Embryonic facial prominence (tissue), 1 donor: ENCODE measurements around the gene UBE2D3.
"Not testable (repeated sequence)": the region's sequence is repeated elsewhere in the genome, so short reads cannot be mapped to it uniquely, and the experiment has no call there.

Experiments
- DNase-seq: peaks from one replicate; pipeline ENCODE4 v3.0.0-alpha.2; 2016; ENCODE audit errors: extremely low spot score

The UBE2D3 gene

DNA sequence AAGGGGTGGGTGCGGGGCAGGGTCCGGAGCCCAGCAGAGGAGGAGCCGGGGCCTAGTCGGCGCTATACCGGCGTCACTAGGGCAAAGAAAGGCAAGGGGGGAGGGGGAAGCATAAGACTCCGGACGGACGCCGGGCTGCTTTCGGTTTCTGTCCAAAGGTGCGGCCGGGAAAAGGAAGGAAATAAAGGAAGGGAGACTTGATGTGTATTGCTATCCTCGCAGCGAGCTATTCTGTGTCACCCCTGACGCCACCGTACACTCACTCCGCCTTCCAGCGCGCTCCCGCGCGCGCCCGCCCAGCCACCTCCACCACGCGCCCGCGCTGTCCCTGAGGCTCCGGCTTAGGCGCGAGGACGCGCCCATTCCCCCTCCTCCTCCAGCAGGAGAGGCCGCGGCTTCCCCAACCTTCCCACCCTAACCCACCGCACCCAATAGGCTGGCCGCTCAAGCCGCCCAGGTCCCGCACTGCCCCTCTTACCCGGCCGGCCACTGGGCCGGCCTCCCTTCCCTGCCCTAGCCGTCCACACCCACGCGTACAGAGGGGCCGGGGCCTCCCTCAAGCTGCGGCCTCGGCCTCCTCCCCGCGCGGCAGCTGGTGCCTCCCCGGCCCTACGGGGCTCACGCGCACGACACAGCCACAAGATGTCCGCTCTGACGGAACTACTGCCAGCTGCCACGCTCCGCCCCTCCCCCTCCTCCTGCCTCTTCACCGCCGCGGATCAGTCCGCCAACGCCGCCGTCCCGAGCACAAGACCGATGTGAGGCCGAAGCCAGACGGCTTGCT lies at the start of gene UBE2D3:
TSS of gene UBE2D3 (minus strand) at position 662 of the 784 bp plus-strand sequence. CDS start 1,043 bp downstream, outside the sequence.
- peak; percentile 94 for DNase-seq

DNA sequence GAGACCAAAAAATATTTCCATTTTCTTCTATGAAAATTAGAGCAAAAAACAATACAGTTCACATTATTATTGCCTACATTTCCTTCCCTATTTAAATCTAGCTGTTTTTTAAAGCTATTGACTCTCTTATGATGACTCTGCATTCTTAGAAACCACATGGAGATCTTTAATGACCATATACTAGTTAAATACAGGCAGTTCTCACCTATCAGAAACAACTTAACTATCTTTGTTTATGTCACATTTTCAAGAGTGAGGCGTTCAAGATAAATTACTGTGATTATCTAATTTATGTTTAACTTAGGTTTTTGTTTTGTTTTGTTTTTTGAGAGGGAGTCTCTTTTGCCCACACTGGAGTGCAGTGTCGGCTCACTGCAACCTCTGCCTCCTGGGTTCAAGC lies 44.4 kb upstream of the UBE2D3 start:
- no peak for DNase-seq

DNA sequence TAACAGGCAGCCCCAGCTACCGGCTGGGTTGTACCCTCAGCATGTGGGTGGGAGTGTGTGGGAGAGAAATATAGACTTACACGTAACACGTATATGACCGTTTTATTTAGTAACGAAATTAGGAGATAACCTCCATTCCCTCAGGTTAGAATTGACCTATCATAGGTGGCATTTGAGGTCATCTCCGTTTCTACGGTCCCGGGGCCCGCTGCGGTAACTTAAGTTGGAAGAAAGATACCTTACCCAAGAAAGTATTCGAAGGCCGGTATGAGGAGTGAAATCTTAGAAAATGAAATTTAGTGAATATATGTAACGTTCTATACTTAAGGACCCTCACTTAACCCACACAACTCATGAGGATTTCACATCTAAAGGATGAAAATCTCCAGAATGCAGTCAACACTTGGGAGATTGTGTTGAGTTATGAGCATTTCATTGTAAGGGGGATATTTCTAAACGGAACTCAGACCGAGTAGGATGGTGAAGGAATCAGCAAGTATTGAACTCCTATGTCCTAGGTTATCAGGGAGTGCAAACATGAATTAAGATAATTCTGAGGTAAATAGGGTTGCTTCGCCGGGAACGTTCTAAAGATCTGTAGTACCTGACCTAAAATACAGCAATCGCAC lies 42.3 kb upstream of the UBE2D3 start:
- no peak for DNase-seq

DNA sequence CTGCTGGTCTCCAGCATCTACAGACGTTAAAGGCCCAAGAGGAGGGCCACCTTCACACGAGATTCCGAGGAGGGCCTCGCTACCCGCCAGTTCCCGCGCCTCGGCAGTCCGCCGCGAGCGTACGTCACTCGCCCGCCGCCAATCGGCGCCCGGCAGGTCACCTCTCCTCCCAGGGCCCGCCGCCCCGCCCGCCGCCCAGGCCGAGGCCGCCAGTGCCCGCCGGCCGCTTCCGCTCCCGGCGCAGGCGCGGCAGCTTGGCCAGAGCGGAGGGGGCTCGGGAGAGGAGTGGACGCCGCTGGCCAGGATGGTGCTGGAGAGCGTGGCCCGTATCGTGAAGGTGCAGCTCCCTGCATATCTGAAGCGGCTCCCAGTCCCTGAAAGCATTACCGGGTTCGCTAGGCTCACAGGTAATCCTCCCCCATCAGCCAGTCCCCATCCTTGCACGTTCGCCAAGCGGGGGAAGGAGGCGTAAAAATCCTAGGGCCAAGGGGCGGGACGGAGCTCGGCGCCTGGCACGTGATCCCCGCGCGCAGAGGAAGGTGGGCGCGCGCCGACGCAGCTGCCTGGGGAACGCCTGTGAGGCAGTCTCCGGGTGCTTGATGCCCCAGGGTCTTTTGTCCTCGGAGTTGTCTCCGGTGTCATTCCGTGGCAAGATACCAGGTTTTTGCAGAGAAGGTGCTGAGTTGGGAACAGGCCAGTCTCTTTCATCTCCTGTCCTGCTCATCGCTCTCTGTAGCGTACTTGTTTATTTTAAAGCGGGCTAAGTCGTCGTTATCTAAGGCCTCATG lies 41.6 kb upstream of the UBE2D3 start, which contains the start of gene CISD2:
TSS of gene CISD2 (plus strand) at position 212 of the 788 bp plus-strand sequence. CDS start at position 305, 93 bp downstream.
- peak; percentile 85 for DNase-seq

DNA sequence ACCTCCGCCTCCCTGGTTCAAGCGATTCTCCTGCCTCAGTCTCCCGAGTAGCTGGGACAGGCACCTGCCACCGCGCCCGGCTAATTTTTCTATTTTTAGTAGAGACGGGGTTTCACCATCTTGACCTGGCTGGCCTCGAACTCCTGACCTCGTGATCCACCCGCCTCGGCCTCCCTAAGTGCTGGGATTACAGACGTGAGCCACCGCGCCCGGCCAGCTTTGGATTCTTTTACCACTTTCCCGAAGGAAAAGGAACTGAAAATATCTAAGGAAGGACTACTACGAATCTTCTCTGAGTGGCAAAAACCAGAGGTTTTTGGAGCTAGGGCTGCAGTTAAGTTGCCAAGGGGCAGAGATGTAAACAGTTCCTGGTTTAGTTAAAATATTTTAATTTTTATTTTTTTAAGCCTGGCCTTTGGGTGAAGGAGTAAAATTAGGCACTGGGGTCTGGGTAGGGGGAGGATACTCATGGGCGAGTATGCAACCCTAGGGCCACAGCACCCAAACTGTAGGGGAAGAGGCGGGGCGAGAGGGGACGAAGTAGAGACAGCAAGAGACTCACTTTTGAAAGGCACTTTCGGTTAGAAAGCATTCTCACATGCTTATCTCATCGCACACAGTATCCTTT lies 40.9 kb upstream of the UBE2D3 start:
- peak; percentile 6 for DNase-seq

DNA sequence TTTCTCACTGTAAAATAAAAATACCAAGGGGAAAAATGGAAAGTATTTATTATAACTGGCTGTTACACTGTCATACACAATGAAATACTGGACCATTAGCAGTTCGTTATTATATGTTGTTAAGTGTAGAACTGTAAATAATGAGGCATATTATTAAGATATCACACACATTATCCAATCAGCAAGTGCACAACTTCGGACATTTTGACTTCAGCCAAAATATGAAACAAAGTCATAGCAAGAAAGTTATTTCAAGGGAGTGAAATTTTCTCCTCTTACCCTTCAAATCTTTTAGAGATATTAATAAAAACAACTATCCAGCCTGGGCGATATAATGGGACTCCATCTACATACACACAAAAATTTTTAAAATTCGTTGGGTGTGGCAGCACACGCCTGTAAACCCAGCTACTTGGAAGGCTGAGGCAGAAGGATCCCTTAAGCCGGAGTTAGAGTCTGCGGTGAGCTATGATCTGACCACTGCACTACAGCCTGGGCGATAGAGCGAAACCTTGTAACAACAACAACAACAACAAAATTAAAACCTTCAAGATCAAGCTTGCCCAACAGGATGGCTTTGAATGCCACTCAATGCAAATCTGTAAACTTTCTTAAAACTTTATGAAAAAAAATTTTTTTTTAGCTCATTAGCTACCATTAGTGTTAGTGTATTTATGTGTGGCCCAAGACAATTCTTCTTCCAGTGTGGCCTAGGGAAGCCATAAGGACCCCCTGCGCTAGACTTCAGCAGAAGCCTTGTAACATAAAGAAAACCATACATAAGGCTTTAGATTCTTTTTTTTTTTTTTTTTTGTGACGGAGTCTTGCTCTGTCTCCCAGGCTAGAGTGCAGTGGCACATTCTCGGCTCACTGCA lies 40.2 kb upstream of the UBE2D3 start:
- no peak for DNase-seq

DNA sequence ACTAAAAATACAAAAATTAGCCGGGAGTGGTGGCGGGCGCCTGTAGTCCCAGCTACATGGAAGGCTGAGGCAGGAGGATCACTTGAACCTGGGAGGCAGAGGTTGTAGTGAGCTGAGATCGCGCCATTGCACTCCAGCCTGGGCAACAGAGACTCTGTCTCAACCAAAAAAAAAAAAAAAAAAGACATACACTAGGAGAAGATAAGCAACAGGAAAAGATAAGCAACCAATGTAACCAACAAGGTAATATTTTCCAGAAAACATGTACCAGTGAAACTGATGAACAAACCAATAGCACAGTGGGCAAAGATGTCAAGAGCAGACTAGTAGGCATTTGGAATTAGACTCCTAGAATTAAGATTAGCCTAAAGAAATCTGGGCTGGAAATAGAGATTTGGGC lies 38.0 kb upstream of the UBE2D3 start:
- not testable (repeated sequence) for DNase-seq

DNA sequence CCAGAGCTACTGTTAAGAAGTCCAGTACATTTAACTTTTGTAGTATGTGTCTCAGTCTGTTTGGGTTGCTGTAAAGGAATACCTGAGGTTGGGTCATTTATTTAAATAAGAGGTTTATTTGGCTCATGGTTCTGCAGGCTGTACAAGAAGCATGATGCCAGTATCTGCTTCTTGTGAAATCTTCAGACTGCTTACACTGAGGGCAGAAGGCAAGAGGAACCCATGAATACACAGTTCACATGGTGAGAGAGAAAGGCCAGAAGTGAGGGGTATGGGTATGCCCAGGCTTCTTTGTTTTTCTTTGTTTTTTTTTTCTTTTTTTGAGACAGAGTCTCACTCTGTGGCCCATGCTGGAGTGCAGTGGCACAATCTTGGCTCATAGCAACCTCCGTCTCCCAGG lies 35.4 kb upstream of the UBE2D3 start:
- no peak for DNase-seq

DNA sequence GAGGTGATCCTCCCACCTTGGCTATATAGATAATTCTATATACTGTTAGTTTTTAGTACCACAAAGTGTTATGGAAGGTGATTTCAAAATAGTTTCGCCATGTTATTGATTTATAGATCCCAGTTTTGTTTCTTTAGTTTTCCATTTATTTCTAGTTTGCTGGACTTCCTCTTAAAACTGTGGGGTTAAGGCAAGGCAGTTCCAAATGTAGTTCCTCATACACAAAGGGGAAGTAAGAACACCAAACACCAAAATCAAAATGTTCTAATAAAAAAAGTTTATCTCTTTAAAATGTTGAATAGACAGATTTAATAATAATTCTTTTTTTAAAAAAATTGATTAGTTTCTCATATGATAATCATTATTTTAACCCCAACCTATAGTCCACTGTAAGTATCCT lies 34.7 kb upstream of the UBE2D3 start:
- no peak for DNase-seq

DNA sequence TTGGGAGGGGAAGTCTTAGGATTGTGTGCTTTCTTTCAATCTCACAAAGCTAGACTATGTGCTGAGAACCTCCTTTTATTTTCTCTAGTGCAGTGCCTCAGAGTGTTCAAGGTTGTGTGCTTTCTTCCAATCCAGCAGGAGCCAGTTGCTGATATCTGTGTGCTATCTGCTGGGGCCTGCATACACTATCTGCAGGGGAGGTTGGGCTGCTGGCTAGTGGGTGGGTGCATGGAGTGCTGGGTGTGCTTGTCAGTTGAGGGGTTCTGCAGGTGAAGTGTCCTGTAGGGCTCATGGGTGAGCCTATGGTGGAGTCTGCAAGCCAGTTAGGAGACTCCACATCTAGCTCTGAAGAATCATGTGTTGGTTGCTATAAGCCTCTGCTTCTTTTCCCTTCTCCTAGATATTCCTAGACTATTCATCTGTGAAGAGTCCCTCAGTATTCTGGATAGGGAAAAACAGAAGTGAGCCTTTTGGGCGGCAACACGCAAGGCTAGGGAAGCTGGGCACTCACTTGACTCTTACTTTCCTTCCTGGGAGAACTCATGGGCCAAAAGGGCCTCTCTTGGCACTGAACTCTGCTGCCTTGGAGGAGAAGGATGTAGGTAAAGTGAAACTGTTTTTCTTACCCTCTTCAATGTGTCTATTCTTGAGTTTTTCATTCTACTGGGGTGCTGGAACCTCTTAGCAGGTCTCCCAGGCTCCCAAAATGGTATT lies 33.4 kb upstream of the UBE2D3 start:
- no peak for DNase-seq

DNA sequence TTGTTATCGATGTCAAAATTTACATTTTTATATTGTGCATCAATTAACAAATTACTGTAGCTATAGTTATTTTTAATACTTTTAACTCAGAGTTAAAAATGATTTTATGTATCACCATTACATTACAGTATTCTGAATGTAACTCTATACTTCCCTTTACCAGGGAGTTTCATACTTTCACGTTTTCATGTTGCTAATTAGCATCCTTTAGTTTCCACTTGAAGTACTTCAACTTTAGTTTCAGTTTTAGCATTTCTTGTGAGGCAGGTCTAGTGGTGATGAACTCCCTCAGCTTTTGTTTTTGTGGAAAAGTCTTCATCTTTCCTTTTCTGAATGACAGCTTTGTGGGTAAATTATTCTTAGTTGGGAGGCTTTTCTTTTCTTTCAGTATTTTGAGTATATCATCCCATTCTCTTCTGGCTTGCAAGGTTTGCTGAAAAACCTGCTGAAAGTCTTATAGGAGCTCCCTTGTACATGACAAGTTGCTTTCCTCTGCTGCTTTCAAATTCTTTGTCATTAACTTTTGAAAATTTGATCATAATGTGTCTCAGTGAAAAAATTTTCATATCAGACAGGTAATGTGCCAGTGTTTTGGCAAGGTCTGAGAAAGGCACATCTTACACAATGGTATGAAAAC lies 31.6 kb upstream of the UBE2D3 start:
- DNase-seq, result no peak

DNA sequence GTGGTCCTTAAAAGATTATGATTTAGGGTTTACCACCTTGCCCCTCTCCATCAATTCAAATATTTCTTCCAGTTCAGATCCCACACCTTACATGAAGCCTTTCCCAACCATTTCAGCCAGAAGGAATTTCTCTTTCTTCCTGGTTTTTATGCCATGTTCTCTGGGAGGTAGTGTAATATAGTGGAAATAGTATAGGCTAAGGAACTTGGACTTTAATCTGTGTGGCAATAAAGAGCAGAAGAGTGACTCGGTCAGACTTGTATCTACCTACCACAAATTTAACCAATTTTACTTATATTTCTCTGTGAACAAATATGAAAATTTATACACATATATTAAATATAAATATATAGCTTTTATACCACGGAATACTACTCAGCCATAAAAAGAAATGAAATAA lies 23.0 kb upstream of the UBE2D3 start:
- DNase-seq, result no peak

DNA sequence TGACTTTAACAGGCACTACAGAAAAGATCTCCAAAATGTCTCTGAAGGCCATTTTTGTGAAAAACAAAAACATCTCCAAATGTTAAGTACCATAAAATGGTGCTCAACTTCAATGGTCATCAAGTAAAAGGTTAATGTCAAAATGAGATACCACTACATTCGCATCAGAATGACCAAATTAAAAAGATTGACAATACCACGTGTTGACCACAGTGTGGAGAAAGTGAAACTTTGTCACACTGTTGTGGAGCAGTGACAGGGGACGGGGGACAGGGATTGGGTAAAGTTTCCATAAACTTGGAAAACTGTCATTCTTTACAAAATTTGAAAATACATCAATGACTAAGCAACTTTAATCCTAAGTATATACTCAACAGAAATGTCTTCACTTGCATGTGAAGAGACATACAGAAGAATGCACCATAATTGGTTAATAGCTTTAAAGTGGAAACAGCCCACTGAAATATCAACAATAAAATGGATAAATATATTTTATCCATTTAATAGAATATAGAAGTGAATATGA lies 22.3 kb upstream of the UBE2D3 start:
- no peak for DNase-seq

DNA sequence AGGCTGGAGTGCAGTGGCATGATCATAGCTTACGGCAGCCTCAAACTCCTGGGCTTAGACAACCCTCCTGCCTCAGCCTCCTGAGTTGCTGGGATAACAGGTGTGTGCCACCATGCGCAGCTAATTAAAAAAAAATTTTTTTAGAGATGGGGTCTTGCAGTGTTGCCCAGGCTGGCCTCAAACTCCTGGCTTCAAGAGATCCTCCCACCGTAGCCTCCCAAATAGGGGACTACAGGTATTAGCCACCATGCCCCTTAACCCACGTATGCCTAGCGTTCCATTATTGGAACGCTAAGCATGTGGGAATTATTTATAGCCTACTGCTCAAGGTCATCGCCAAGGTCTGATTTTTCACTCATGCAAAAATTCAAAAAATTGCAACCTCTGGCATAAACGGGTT lies 20.3 kb upstream of the UBE2D3 start:
- no peak for DNase-seq

DNA sequence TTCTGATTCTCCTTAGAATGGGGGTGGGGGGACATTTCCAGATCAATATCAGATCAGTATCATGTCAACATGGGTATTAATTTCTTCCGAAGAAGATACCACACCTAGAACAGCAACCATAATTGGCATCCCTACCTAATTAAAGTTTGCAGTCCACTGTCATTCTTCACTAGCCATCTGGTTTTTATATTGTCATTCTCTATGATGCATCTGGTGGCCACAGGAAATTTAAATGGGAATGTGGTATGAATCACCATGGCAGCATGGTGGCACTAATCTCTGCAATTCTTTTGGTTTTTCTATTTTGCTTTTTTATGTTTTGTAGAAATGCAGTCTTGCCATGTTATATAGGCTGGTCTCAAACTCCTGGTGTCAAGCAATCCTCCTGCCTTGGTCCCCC lies 16.6 kb upstream of the UBE2D3 start:
- DNase-seq, result no peak

DNA sequence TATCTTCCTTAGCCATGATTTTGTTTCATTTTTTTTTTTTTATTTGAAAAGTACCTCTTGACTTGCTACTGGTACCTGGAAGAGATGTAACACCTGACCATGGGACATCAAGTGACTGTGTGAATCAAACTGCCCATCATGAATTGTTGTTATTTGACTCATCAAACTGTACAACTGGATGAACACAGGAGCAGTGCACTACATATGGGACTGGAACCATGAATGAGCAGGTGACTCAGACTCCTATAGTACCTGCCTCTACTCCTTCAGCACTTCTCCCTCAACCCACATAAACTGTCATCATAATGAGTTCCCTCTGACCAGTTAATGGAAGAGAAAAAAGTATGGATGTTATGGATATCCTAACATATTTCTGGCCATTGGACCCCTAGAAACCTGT lies 15.9 kb upstream of the UBE2D3 start:
- no peak for DNase-seq

DNA sequence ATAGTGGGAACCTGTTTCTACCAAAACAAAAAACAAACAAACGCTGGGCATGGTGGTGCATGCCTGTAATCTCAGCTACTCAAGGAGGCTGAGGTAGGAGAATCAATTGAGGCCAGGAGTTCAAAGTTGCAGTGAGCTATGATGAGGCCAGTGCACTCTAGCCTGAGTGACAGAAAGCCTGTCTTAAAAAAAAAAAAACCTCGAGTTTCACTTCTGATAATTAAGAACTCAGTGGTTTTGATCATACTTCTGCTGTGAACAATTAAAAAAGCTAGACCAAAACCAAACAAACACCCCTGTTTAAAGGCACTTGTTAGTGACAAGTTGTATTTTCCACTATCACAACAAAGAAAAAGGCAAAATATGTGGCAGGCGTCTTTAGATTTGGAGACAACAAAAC lies 15.0 kb upstream of the UBE2D3 start:
- no peak for DNase-seq

DNA sequence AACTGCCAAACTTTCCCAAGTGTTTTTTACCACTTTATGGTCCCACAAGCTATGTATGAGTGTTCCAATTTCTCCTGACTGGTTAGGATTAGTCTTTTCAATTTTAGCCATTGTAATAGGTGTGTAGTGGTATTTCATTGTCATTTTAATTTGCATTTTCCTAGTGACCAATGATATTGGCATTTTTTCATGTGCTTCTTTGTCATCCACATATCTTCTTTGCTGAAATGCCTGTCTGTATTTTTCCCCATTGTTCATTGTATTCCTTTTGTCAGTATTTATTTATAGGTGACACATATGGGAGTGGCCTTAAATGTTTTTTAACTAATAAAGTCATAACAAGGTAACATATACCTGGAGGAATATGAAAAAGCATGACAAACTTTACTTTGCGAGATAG lies 9.2 kb upstream of the UBE2D3 start:
- no peak for DNase-seq

DNA sequence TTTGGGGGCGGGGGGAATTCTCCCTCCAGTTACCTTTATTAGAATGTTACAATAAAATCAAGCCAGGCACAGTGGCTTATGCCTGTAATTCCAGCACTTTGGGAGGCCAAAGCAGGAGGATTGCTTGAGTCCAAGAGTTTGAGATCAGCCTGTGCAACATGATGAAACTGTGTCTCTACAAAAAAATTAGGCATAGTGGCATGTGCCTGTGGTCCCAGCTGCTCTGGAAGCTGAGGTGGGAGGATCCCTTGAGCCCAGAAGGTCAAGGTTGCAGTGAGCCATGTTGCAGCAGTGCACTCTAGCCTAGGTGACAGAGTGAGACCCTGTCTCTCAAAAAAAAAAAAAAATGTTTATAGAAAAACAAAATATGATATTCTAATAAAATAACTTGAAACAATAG lies 5.3 kb upstream of the UBE2D3 start:
- DNase-seq, result no peak

DNA sequence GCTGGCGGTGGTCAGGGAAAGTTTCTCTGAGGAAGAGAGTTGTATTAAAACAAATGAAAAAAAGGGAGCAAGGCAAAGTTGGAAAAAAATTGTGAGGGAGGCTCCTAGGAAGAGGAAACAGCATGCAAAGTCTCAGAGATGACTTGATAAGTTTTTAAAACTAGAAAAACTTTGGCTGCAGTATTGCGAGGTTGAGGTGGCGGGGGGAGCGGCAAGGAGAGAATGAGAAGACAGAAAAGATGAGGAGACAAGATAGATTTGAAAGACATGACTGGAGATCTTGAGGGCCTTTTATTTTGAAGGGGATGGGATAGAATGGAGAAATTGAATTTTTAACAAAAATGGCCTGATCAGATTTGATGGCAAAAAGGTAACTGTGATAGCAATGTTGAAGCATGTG lies 4.8 kb upstream of the UBE2D3 start:
- no peak for DNase-seq
